Activated CD4-positive, alpha-beta T cell treated with anti-CD3 and anti-CD28 coated beads, Interleukin-2, amount 10 ng/mL, durations not matched to agents 7 days and 5 days (primary cell): Measurements from ENCODE around the gene BRIP1. TPM values are rescaled to one million over a fixed set of nuclear protein-coding genes. Genes with fewer than 3 reads are reported as not detected.
"Not testable (repeated sequence)": the region's sequence is repeated elsewhere in the genome, so short reads cannot be mapped to it uniquely, and the experiment has no call there.

Source experiments
- CTCF ChIA-PET: fragments of 350-600 bp; sonication (Branson Sonifier 250); formaldehyde crosslinking; loops from one replicate; lab custom pipeline; 2021; ENCODE audit warnings: antibody characterized with exemption; lab: Charles Lee
- POLR2A ChIA-PET: fragments of 350-600 bp; sonication (Branson Sonifier 250); formaldehyde crosslinking; loops from one replicate; lab custom pipeline; 2021; ENCODE audit warnings: antibody characterized with exemption; lab: Charles Lee
- DNase-seq: peaks from one replicate; pipeline ENCODE4 v3.0.0-alpha.2; 2020
- H3K27ac Mint-ChIP-seq: one replicate; pipeline ENCODE4 v1.8.0; 2021; ENCODE audit warnings: mild to moderate bottlenecking, moderate library complexity, mixed read lengths
- H3K27me3 Mint-ChIP-seq: one replicate; pipeline ENCODE4 v1.8.0; 2021; ENCODE audit warnings: mixed read lengths
- H3K36me3 Mint-ChIP-seq: one replicate; pipeline ENCODE4 v1.8.0; 2021; ENCODE audit warnings: low read depth, mixed read lengths
- H3K4me1 Mint-ChIP-seq: one replicate; pipeline ENCODE4 v1.8.0; 2021; ENCODE audit warnings: mixed read lengths
- H3K4me3 Mint-ChIP-seq: one replicate; pipeline ENCODE4 v1.8.0; 2021; ENCODE audit warnings: mild to moderate bottlenecking, moderate library complexity, mixed read lengths
- H3K9me3 Mint-ChIP-seq: one replicate; pipeline ENCODE4 v1.8.0; 2021; ENCODE audit warnings: mixed read lengths
- total RNA-seq, 2 experiments: library from RNA; stranded (reverse); gene quantifications; one replicate each; pipeline ENCODE4 v1.2.3, GENCODE V29; 2021

Gene BRIP1
- total RNA-seq, 2 experiments from 2014 or later = 24.3 to 28.7 TPM

GRCh38 chr17:61726977-61727376 lies 136.4 kb downstream of the BRIP1 start:
- H3K9me3 Mint-ChIP-seq = peaks cover 2% of the 10 kb centered on the region
- ChIA-PET POLR2A (no interaction called here), CTCF (interaction anchor here (0.6 kb wide), 1 partner anchor 11 kb away, joined by 5 read pairs; no protein-coding TSS in a partner anchor)
- DNase-seq = no peak
- H3K27ac Mint-ChIP-seq = no peak overlapping the region
- no peaks in the 10 kb centered on the region for H3K27me3 Mint-ChIP-seq
- no peak overlapping the region for H3K4me3 Mint-ChIP-seq
- peaks cover 28% of the 10 kb centered on the region for H3K36me3 Mint-ChIP-seq
- peaks cover 6% of the 10 kb centered on the region for H3K4me1 Mint-ChIP-seq

GRCh38 chr17:61724777-61725176 lies 138.6 kb downstream of the BRIP1 start:
- no peak overlapping the region for H3K27ac Mint-ChIP-seq
- H3K27me3 Mint-ChIP-seq = no peaks in the 10 kb centered on the region
- no peak overlapping the region for H3K4me3 Mint-ChIP-seq
- H3K36me3 Mint-ChIP-seq = peaks cover 30% of the 10 kb centered on the region
- POLR2A ChIA-PET = no interaction called here
- no peak for DNase-seq
- CTCF ChIA-PET = no interaction called here
- H3K4me1 Mint-ChIP-seq = peaks cover 6% of the 10 kb centered on the region
- peaks cover 4% of the 10 kb centered on the region for H3K9me3 Mint-ChIP-seq

- Mint-ChIP-seq H3K36me3 (peaks cover 28% of the 10 kb centered on the region), H3K27me3 (no peaks in the 10 kb centered on the region), H3K4me3 (no peak overlapping the region), H3K9me3 (peaks cover 4% of the 10 kb centered on the region), H3K27ac (no peak overlapping the region), H3K4me1 (peaks cover 6% of the 10 kb centered on the region)
- no peak for DNase-seq
- POLR2A ChIA-PET = no interaction called here
- CTCF ChIA-PET = no interaction called here
Measured at GRCh38 chr17:61723914-61724313, 139.4 kb downstream of the BRIP1 start.

- H3K27ac Mint-ChIP-seq = no peak overlapping the region
- no peak overlapping the region for H3K4me3 Mint-ChIP-seq
- ChIA-PET CTCF (no interaction called here), POLR2A (no interaction called here)
- no peaks in the 10 kb centered on the region for H3K27me3 Mint-ChIP-seq
- no peaks in the 10 kb centered on the region for H3K4me1 Mint-ChIP-seq
- DNase-seq = no peak
- peaks cover 28% of the 10 kb centered on the region for H3K36me3 Mint-ChIP-seq
- H3K9me3 Mint-ChIP-seq = peaks cover 8% of the 10 kb centered on the region
Measured at GRCh38 chr17:61723183-61723582, 140.1 kb downstream of the BRIP1 start.

DNA sequence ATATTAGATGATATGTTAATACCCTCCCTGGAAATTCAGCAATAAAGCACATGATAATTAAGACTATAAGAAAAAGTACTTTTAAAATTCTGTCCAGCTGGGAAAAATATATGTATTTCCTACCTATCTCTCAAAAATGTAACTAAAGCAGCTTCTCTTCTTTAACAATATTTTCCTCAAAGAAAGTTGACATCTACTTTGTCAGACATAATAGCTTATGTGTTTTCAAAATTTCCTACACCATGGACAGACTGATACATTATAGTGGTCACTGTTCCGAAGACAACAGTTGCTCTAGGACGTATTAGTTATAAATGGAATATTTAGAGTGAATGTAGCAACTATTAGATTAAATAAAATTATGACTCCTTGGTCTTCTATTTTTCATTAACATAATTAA lies 140.9 kb downstream of the BRIP1 start:
- Mint-ChIP-seq H3K36me3 (peaks cover 36% of the 10 kb centered on the region), H3K4me1 (no peaks in the 10 kb centered on the region), H3K9me3 (peaks cover 15% of the 10 kb centered on the region), H3K27me3 (no peaks in the 10 kb centered on the region), H3K27ac (no peak overlapping the region), H3K4me3 (no peak overlapping the region)
- POLR2A ChIA-PET = no interaction called here
- CTCF ChIA-PET = no interaction called here
- no peak for DNase-seq

- Mint-ChIP-seq H3K27me3 (no peaks in the 10 kb centered on the region), H3K9me3 (peaks cover 25% of the 10 kb centered on the region), H3K27ac (no peak overlapping the region), H3K4me3 (no peak overlapping the region), H3K36me3 (peaks cover 45% of the 10 kb centered on the region), H3K4me1 (no peaks in the 10 kb centered on the region)
- POLR2A ChIA-PET = no interaction called here
- no peak for DNase-seq
- CTCF ChIA-PET = no interaction called here
Measured at GRCh38 chr17:61720016-61720795, 143.1 kb downstream of the BRIP1 start.

GRCh38 chr17:61719220-61719619 lies 144.1 kb downstream of the BRIP1 start:
- H3K4me1 Mint-ChIP-seq, H3K4me3 Mint-ChIP-seq, POLR2A ChIA-PET, H3K27me3 Mint-ChIP-seq, CTCF ChIA-PET, H3K27ac Mint-ChIP-seq, DNase-seq: not testable (repeated sequence)
- Mint-ChIP-seq H3K36me3 (peaks cover 47% of the 10 kb centered on the region), H3K9me3 (peaks cover 25% of the 10 kb centered on the region)

DNA sequence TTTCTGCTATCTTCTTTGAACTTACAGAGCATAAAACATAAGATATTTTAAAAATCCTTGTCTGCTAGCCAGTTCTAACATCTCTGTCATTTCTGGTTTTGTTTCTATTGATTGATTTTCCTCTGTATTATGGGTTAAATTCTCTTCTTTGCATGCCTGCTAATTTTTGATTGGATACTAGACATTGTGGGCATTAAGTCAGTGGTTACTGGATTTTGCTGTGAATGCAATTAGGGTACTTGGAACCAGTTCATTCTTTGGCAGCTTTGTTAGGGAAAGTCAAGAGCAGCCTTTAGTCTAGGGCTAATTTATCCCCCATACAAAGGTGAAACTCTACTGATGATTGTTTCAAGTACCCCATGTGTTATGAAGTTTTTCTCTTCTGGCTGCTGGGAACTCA lies 145.3 kb downstream of the BRIP1 start:
- Mint-ChIP-seq H3K4me3 (no peak overlapping the region), H3K27me3 (no peaks in the 10 kb centered on the region), H3K4me1 (no peaks in the 10 kb centered on the region), H3K36me3 (peaks cover 40% of the 10 kb centered on the region), H3K27ac (no peak overlapping the region), H3K9me3 (peaks cover 23% of the 10 kb centered on the region)
- ChIA-PET CTCF (no interaction called here), POLR2A (no interaction called here)
- DNase-seq = no peak

GRCh38 chr17:61717352-61717751 lies 146.0 kb downstream of the BRIP1 start:
- no peaks in the 10 kb centered on the region for H3K4me1 Mint-ChIP-seq
- no peaks in the 10 kb centered on the region for H3K27me3 Mint-ChIP-seq
- ChIA-PET CTCF (no interaction called here), POLR2A (no interaction called here)
- H3K9me3 Mint-ChIP-seq = peaks cover 23% of the 10 kb centered on the region
- peaks cover 40% of the 10 kb centered on the region for H3K36me3 Mint-ChIP-seq
- no peak overlapping the region for H3K27ac Mint-ChIP-seq
- H3K4me3 Mint-ChIP-seq = no peak overlapping the region
- no peak for DNase-seq

DNA sequence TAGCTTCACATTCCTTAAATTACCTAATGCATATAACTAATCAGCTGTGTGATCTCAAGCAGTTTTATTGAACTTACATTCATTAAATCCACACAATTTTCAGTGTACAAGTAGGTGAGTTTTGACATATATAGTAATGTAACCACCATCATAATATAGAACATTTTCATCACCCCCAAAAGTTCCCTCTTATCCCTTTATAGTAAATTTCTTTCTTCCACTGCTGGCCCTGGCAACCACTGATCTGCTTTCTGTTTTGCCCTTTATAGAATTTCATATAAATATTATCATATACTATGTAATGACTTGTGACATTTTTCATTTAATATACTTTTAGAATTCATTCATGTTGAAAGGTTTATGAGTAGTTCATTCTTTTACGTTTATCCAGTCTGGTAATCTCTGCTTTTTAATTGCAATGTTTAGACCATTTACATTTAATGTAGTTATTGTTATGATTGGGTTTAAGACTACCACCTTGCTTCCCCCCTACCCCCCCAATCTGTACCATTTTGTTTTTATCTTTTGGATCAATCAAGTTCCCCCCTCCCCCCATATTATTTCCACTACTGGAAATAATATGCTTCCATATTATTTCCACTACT lies 147.0 kb downstream of the BRIP1 start:
- Mint-ChIP-seq H3K4me1 (no peaks in the 10 kb centered on the region), H3K4me3 (no peak overlapping the region), H3K27me3 (no peaks in the 10 kb centered on the region), H3K36me3 (peaks cover 38% of the 10 kb centered on the region), H3K27ac (no peak overlapping the region), H3K9me3 (peaks cover 23% of the 10 kb centered on the region)
- DNase-seq = no peak
- ChIA-PET POLR2A (no interaction called here), CTCF (no interaction called here)

DNA sequence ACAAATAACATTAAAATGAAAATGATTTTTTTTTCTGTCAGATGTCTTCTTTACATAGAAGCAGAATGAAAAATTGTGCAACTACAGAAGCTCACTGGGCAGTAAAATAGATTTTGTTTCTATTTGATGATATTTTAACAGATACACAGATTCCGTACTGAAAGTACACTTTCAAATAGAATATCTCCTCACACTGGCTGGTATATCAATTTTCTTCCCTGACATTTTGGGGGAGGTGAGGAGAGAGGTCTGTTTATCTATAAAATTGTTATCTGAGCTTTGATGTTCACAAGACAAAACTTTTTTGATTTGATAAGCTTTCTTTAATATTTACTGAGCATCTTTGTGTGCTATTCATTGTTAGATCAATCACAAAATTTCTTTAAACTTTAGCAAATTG lies 148.0 kb downstream of the BRIP1 start:
- H3K27me3 Mint-ChIP-seq = no peaks in the 10 kb centered on the region
- POLR2A ChIA-PET = interaction anchor here (0.6 kb wide), 1 partner anchor 46 kb away, joined by 3 read pairs; no protein-coding TSS in a partner anchor
- H3K36me3 Mint-ChIP-seq = peaks cover 45% of the 10 kb centered on the region
- DNase-seq = no peak
- H3K4me1 Mint-ChIP-seq = no peaks in the 10 kb centered on the region
- peaks cover 23% of the 10 kb centered on the region for H3K9me3 Mint-ChIP-seq
- no peak overlapping the region for H3K4me3 Mint-ChIP-seq
- H3K27ac Mint-ChIP-seq = no peak overlapping the region
- CTCF ChIA-PET = interaction anchor here (1.4 kb wide), 1 partner anchor 15 kb away, joined by 3 read pairs; no protein-coding TSS in a partner anchor

DNA sequence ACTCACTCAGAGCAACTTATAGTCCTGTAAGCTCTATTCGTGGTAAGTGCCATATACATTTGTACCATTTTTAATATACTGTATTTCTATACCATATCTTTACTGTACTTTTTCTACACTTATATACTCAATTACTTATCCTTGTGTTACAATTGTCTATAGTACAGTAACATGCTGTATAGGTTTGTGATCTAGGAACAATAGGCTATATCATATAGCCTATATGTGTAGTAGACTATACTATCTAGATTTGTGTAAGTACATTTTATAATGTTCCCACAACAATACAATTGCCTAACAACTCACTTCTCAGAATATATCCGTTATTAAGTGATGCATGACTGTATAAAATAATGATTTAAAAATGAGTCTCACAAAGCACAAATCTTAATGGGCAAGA lies 149.0 kb downstream of the BRIP1 start:
- H3K27ac Mint-ChIP-seq = no peak overlapping the region
- H3K9me3 Mint-ChIP-seq = peaks cover 21% of the 10 kb centered on the region
- H3K36me3 Mint-ChIP-seq = peaks cover 44% of the 10 kb centered on the region
- ChIA-PET POLR2A (no interaction called here), CTCF (interaction anchor here (1.4 kb wide), 1 partner anchor 16 kb away, joined by 3 read pairs; no protein-coding TSS in a partner anchor)
- H3K4me3 Mint-ChIP-seq = no peak overlapping the region
- no peaks in the 10 kb centered on the region for H3K4me1 Mint-ChIP-seq
- no peak for DNase-seq
- H3K27me3 Mint-ChIP-seq = no peaks in the 10 kb centered on the region

GRCh38 chr17:61713035-61713434 lies 150.3 kb downstream of the BRIP1 start:
- Mint-ChIP-seq H3K4me1 (no peaks in the 10 kb centered on the region), H3K4me3 (no peak overlapping the region), H3K27ac (no peak overlapping the region), H3K27me3 (no peaks in the 10 kb centered on the region), H3K9me3 (peaks cover 22% of the 10 kb centered on the region), H3K36me3 (peaks cover 46% of the 10 kb centered on the region)
- ChIA-PET CTCF (interaction anchor here (0.7 to 1.2 kb wide), 3 partner anchors 12 to 109 kb away, joined by 3 to 6 read pairs (median 4); no protein-coding TSS in a partner anchor), POLR2A (no interaction called here)
- no peak for DNase-seq
